H1 (cell line): ENCODE results near the gene AVL9. TPM values are rescaled to one million over a fixed set of nuclear protein-coding genes. Genes with fewer than 3 reads are reported as not detected.

Experiments used
- CTCF ChIA-PET: fragments of 300-600 bp; sonication (Branson Sonifier 250); formaldehyde crosslinking; loops from one replicate; lab custom pipeline; 2021; ENCODE audit not compliant: partially characterized antibody; lab: Charles Lee
- POLR2A ChIA-PET: fragments of 300-600 bp; sonication (Branson Sonifier 250); formaldehyde crosslinking; loops from one replicate; lab custom pipeline; 2021; ENCODE audit warnings: inconsistent platforms; ENCODE audit not compliant: partially characterized antibody; lab: Charles Lee
- DNase-seq, 2 experiments: peaks; one replicate each; pipeline versions ENCODE4 v3.0.0 to v3.0.0-alpha.2; 2010 to 2022; ENCODE audit warnings: low spot score in 2 of 2, low read depth in 1 of 2, mixed read lengths in 1 of 2
- FAIRE-seq: peaks from 2 replicates; lab custom pipeline; 2011; peaks lifted over from hg19 to GRCh38; lab: Jason Lieb, UNC
- H2AFZ ChIP-seq: 2 replicates; pipeline ENCODE4 v1.8.1; 2012; ENCODE audit warnings: low read length, inconsistent platforms
- H2AK5ac ChIP-seq: 2 replicates; pipeline ENCODE4 v1.6.1; 2013; ENCODE audit warnings: low read depth, low read length
- H2BK120ac ChIP-seq: replicated peaks from 2 replicates; pipeline ENCODE3; 2013; ENCODE audit warnings: low read depth, low read length, inconsistent platforms
- H2BK12ac ChIP-seq: 2 replicates; pipeline ENCODE4 v1.6.1; 2013; ENCODE audit warnings: low read depth, low read length
- H2BK15ac ChIP-seq: 2 replicates; pipeline ENCODE4 v1.6.1; 2013; ENCODE audit warnings: low read length
- H2BK20ac ChIP-seq: 2 replicates; pipeline ENCODE4 v1.6.1; 2013; ENCODE audit warnings: low read length
- H2BK5ac ChIP-seq: 2 replicates; pipeline ENCODE4 v1.6.1; 2013; ENCODE audit warnings: low read depth, low read length
- H3K14ac ChIP-seq: 2 replicates; pipeline ENCODE4 v1.6.1; 2013; ENCODE audit warnings: inconsistent platforms; ENCODE audit not compliant: insufficient read length
- H3K18ac ChIP-seq: 2 replicates; pipeline ENCODE4 v1.6.1; 2013; ENCODE audit warnings: low read length; ENCODE audit errors: extremely low read depth
- H3K23ac ChIP-seq: 2 replicates; pipeline ENCODE4 v1.6.1; 2013; ENCODE audit warnings: inconsistent platforms; ENCODE audit not compliant: insufficient read length
- H3K23me2 ChIP-seq: 2 replicates; pipeline ENCODE4 v1.6.1; 2013; ENCODE audit warnings: low read depth, low read length
- H3K27ac ChIP-seq: 2 replicates; pipeline ENCODE4 v1.6.1; 2011; ENCODE audit warnings: low read depth, low read length, inconsistent platforms
- H3K27me3 ChIP-seq, 4 experiments: replicated peaks in 1 of 4; 1 replicate in 1 of 4; 2 replicates in 3 of 4; pipeline versions ENCODE4 v1.6.1 to v1.8.1; 2011 to 2013; ENCODE audit warnings: low read length in 3 of 4, mild to moderate bottlenecking in 3 of 4, inconsistent platforms in 2 of 4, mixed read lengths in 2 of 4, moderate library complexity in 1 of 4; ENCODE audit not compliant: control insufficient read depth in 3 of 4, insufficient read depth in 3 of 4; ENCODE audit errors: extremely low read depth in 1 of 4
- H3K36me3 ChIP-seq, 4 experiments: 2 replicates each; pipeline versions ENCODE4 v1.6.1 to v1.8.1; 2011 to 2013; ENCODE audit warnings: mild to moderate bottlenecking in 4 of 4, low read length in 3 of 4, moderate library complexity in 2 of 4, control low read depth in 1 of 4, inconsistent platforms in 1 of 4; ENCODE audit not compliant: insufficient read depth in 4 of 4, control insufficient read depth in 2 of 4
- H3K4ac ChIP-seq: replicated peaks from 2 replicates; pipeline ENCODE3; 2013; ENCODE audit warnings: low read length, low read depth, mixed read lengths, inconsistent platforms; ENCODE audit not compliant: insufficient read length
- H3K4me1 ChIP-seq, 4 experiments: replicated peaks in 1 of 4; 1 replicate in 1 of 4; 2 replicates in 3 of 4; pipeline versions ENCODE4 v1.6.1 to v1.8.1; 2011 to 2013; ENCODE audit warnings: low read length in 3 of 4, inconsistent platforms in 2 of 4, mixed read lengths in 1 of 4; ENCODE audit not compliant: insufficient read depth in 4 of 4, control insufficient read depth in 3 of 4
- H3K4me2 ChIP-seq, 2 experiments: 2 replicates each; pipeline versions ENCODE4 v1.6.1 to v1.8.1; 2011 to 2013; ENCODE audit warnings: low read depth in 2 of 2, low read length in 2 of 2, control low read depth in 1 of 2, inconsistent platforms in 1 of 2, mild to moderate bottlenecking in 1 of 2; ENCODE audit not compliant: insufficient read depth in 1 of 2
- H3K4me3 ChIP-seq, 4 experiments: fragments of 200-600, 300-600 bp in 1 of 4; sonication (generic), shearing (Covaris generic), sonication (Bioruptor Twin) in 1 of 4; 2 replicates each; pipeline versions ENCODE4 v1.5.1 to v1.8.1; 2011 to 2016; ENCODE audit warnings: low read length in 4 of 4, low read depth in 3 of 4, control low read depth in 2 of 4, inconsistent platforms in 2 of 4, mild to moderate bottlenecking in 2 of 4, mixed read lengths in 1 of 4, moderate library complexity in 1 of 4; ENCODE audit not compliant: insufficient read depth in 2 of 4; ENCODE audit errors: extremely low read depth in 1 of 4
- H3K56ac ChIP-seq: replicated peaks from 2 replicates; pipeline ENCODE3; 2013; ENCODE audit warnings: low read depth, mild to moderate bottlenecking, mixed read lengths, low read length, inconsistent platforms; ENCODE audit not compliant: insufficient read length
- H3K79me1 ChIP-seq: 2 replicates; pipeline ENCODE4 v1.6.1; 2013; ENCODE audit warnings: low read depth, low read length, control low read depth
- H3K79me2 ChIP-seq, 2 experiments: 2 replicates each; pipeline versions ENCODE4 v1.6.1 to v1.8.1; 2012 to 2013; ENCODE audit warnings: low read length in 2 of 2, mild to moderate bottlenecking in 2 of 2, inconsistent platforms in 1 of 2; ENCODE audit not compliant: insufficient read depth in 2 of 2, control insufficient read depth in 1 of 2
- H3K9ac ChIP-seq, 4 experiments: replicated peaks in 1 of 4; 1 replicate in 1 of 4; 2 replicates in 3 of 4; pipeline versions ENCODE4 v1.6.1 to v1.8.1; 2011 to 2013; ENCODE audit warnings: low read depth in 3 of 4, low read length in 3 of 4, control low read depth in 2 of 4, mild to moderate bottlenecking in 2 of 4, moderate library complexity in 2 of 4, inconsistent platforms in 1 of 4; ENCODE audit errors: extremely low read depth in 1 of 4
- H3K9me3 ChIP-seq, 2 experiments: 2 replicates each; pipeline versions ENCODE4 v1.6.1 to v1.8.1; 2012 to 2013; ENCODE audit warnings: mild to moderate bottlenecking in 2 of 2, moderate library complexity in 2 of 2, control low read depth in 1 of 2, inconsistent platforms in 1 of 2, low read depth in 1 of 2, low read length in 1 of 2, mixed read lengths in 1 of 2; ENCODE audit not compliant: insufficient read depth in 2 of 2
- H4K20me1 ChIP-seq, 2 experiments: replicated peaks in 1 of 2; 2 replicates each; pipeline versions ENCODE3 to v1.8.1; 2011 to 2013; ENCODE audit warnings: inconsistent platforms in 2 of 2, low read length in 2 of 2, mild to moderate bottlenecking in 1 of 2; ENCODE audit not compliant: insufficient read depth in 2 of 2, control insufficient read depth in 1 of 2
- H4K5ac ChIP-seq: 2 replicates; pipeline ENCODE4 v1.6.1; 2013; ENCODE audit warnings: low read length, low read depth, mixed read lengths, inconsistent platforms; ENCODE audit not compliant: insufficient read length
- H4K8ac ChIP-seq: 2 replicates; pipeline ENCODE4 v1.8.0; 2013; ENCODE audit warnings: mild to moderate bottlenecking, moderate library complexity, low read length, inconsistent platforms; ENCODE audit not compliant: insufficient read depth; ENCODE audit errors: extremely low read depth
- H4K91ac ChIP-seq: replicated peaks from 2 replicates; pipeline ENCODE3; 2013; ENCODE audit warnings: low read length, mixed read lengths, inconsistent platforms; ENCODE audit not compliant: insufficient read length
- CREB1 ChIP-seq: IDR thresholded peaks from 2 replicates; pipeline ENCODE4 v1.6.1; 2012; ENCODE audit warnings: inconsistent platforms
- E2F6 ChIP-seq: IDR thresholded peaks from 2 replicates; pipeline ENCODE4 v1.6.1; 2012; ENCODE audit warnings: inconsistent platforms
- SIRT6 ChIP-seq: IDR thresholded peaks from one replicate; pipeline ENCODE4 v1.7.1; 2012; ENCODE audit warnings: low read length, inconsistent platforms
- SIX5 ChIP-seq: IDR thresholded peaks from 2 replicates; pipeline ENCODE4 v1.6.1; 2011; ENCODE audit warnings: mild to moderate bottlenecking, low read depth, low read length
- SP4 ChIP-seq: IDR thresholded peaks from 2 replicates; pipeline ENCODE4 v1.6.1; 2012; ENCODE audit warnings: low read length, inconsistent platforms
- TAF7 ChIP-seq: optimal IDR thresholded peaks from 2 replicates; pipeline ENCODE3; 2011; ENCODE audit warnings: low read depth, mild to moderate bottlenecking, inconsistent platforms, low read length, moderate library complexity, borderline replicate concordance
- WGBS, 2 experiments: shearing (Covaris generic) in 1 of 2; methylation state at CpG; one replicate each; pipeline versions ENCODE4 v1.1.6 to v1.1.7; 2013 to 2015; ENCODE audit warnings: low lambda C conversion rate in 2 of 2, mixed read lengths in 2 of 2, inconsistent platforms in 1 of 2, low coverage in 1 of 2, missing lambda C conversion rate in 1 of 2; ENCODE audit not compliant: insufficient replicate concordance in 2 of 2, insufficient coverage in 1 of 2, insufficient read length in 1 of 2; ENCODE audit errors: extremely low coverage in 1 of 2, missing lambda C conversion rate in 1 of 2; 5-methylcytosine and 5-hydroxymethylcytosine counted together
- polyA plus RNA-seq, 7 experiments: library from polyadenylated mRNA; depleted of rRNA in 3 of 7; stranded (reverse) in 5 of 7; unstranded in 2 of 7; fragments of >200 nt in 5 of 7; fragments of 200-250 nt in 2 of 7; gene quantifications; 1 replicate in 5 of 7; 2 replicates in 1 of 7; 4 replicates in 1 of 7; pipeline versions ENCODE4 v1.2.1 to v1.2.3, GENCODE V29; 2011 to 2013; ENCODE audit warnings: missing spikeins in 2 of 7, mixed read lengths in 2 of 7
- total RNA-seq: library from RNA; stranded (reverse); fragmentation: NEBNext Ultra II Directional; extraction: Animal tissue kit (Norgen Biotek cat#: 25700); gene quantifications from 2 replicates; pipeline ENCODE4 v1.2.1, GENCODE V29; 2021
- TF ChIP-seq, protein P1 (sequence below): IDR thresholded peaks from 2 replicates; pipeline ENCODE4 v1.6.1; 2011; ENCODE audit warnings: low read length, improper control_type of control experiment

The AVL9 gene
- total and polyA plus RNA-seq, 2 of the 8 experiments (the other 6 are each of a cell fraction or from before 2014, with no cell fraction given), result 15.5 to 42.1 TPM

- ChIA-PET CTCF (interaction anchor here (0.5 to 2.4 kb wide), 4 partner anchors 14 to 87 kb away, joined by 3 to 7 read pairs (median 4); no protein-coding TSS in a partner anchor), POLR2A (no interaction called here)
- H3K14ac ChIP-seq, result no peak overlapping the region
- no peak overlapping the region for H3K9ac ChIP-seq
- DNase-seq (no peak), FAIRE-seq (no peak)
- H4K8ac ChIP-seq, result no peak overlapping the region
- no peak overlapping the region for H3K4me2 ChIP-seq
- H3K27me3 ChIP-seq, result no peaks in the 10 kb centered on the region
- no peak overlapping the region for H2BK20ac ChIP-seq
- TF ChIP-seq, protein P1, sequence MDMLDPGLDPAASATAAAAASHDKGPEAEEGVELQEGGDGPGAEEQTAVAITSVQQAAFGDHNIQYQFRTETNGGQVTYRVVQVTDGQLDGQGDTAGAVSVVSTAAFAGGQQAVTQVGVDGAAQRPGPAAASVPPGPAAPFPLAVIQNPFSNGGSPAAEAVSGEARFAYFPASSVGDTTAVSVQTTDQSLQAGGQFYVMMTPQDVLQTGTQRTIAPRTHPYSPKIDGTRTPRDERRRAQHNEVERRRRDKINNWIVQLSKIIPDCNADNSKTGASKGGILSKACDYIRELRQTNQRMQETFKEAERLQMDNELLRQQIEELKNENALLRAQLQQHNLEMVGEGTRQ, result no peak
- no peak for TF ChIP-seq E2F6
- no peak for TF ChIP-seq CREB1
- no peak for TF ChIP-seq SIRT6
- no peak for TF ChIP-seq SP4
- TF ChIP-seq SIX5, result no peak
- TF ChIP-seq TAF7, result no peak
- H3K36me3 ChIP-seq, result no peaks in the 10 kb centered on the region
- H3K79me2 ChIP-seq, result no peaks in the 10 kb centered on the region
- no peaks in the 10 kb centered on the region for H3K23me2 ChIP-seq
- no peak overlapping the region for H4K5ac ChIP-seq
- H3K4me1 ChIP-seq, result no peaks in the 10 kb centered on the region
- H3K9me3 ChIP-seq, result no peaks in the 10 kb centered on the region
- H2BK5ac ChIP-seq, result no peak overlapping the region
- no peak overlapping the region for H2AK5ac ChIP-seq
- no peaks in the 10 kb centered on the region for H3K79me1 ChIP-seq
- H3K18ac ChIP-seq, result no peak overlapping the region
- H3K56ac ChIP-seq, result no peak overlapping the region
- no peak overlapping the region for H2BK120ac ChIP-seq
- no peak overlapping the region for H3K23ac ChIP-seq
- H2BK12ac ChIP-seq, result no peak overlapping the region
- H3K27ac ChIP-seq, result no peak overlapping the region
- WGBS, 2 experiments, result 89% methylated on average over 3 of the region's 3 CpGs; no CpG with 5 or more reads in 1 of the 2 experiments
- no peaks in the 10 kb centered on the region for H4K20me1 ChIP-seq
- no peak overlapping the region for H2AFZ ChIP-seq
- H3K4me3 ChIP-seq, result no peak overlapping the region
- no peak overlapping the region for H2BK15ac ChIP-seq
- no peak overlapping the region for H4K91ac ChIP-seq
- no peak overlapping the region for H3K4ac ChIP-seq
Measured at GRCh38 chr7:32476816-32477648, 18.3 kb upstream of the AVL9 start.
